ENCODE measurements around the gene TNNT3. TPM values are rescaled to one million over a fixed set of nuclear protein-coding genes. Genes with fewer than 3 reads are reported as not detected.

The TNNT3 gene
- total RNA-seq, 2 experiments from 2014 or later: 6.6 to 9.7 TPM

- DNase-seq: no peak
- Mint-ChIP-seq H3K36me3 (ENCODE audit: low read depth) (peaks cover 2% of the 10 kb centered on the region), H3K9me3 (peaks cover 10% of the 10 kb centered on the region), H3K27me3 (peaks cover 11% of the 10 kb centered on the region), H3K27ac (no peak overlapping the region), H3K4me1 (peaks cover 12% of the 10 kb centered on the region), H3K4me3 (no peak overlapping the region)
- POLR2A ChIA-PET: interaction anchor here (2.6 kb wide), 1 partner anchor 26 kb away, joined by 39 read pairs; the partner anchor contains the start of gene PRR33
- CTCF ChIA-PET: no interaction called here
These were observed 3.7 kb upstream of the TNNT3 start for GRCh38 chr11:1915795-1916131.

DNA sequence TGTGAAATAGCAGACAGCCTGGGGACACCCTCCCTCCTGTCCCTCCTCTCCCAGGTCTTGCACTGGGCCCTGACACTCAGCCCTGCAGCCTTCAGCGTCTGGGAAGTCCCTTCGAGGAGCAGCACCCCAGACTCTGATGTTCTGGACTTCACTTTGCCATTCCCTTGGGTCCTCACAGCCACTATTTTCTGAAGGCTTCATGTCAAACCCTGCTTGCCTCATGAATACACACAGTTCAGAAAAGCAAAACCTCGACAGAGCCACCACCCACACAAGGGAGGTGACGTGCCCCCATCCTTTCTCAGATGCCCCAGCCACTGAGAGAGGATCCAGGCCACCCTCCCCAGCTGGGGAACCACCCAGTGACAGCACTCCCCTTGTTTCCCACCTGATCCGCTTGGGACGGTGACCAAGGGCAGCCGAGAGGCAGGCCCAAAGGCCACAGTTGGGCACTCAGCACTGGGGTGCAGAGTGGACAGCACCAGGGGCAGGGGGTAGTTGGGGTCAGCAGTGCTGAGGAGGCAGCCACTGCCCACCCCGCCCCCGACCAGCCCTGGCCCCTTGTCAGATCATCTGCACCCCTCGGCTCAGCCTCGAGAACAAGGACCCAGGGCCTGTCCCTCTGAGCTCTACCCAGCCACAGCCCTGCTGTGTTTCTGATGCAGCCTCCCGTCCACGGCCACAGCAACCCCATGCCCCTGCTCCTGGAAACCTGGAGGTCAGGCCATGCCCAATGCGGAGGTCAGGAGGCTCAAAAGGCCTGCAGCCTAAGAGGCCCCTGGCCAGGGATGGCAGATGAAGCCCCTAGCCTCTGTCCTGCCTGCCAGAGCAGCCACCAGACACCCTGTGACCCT, 3.1 kb upstream of the TNNT3 start:
- no peak overlapping the region for H3K27ac Mint-ChIP-seq
- H3K36me3 Mint-ChIP-seq (ENCODE audit: low read depth): peaks cover 2% of the 10 kb centered on the region
- ChIA-PET POLR2A (interaction anchor here (0.6 to 2.6 kb wide), 7 partner anchors 17 to 263 kb away, joined by 3 to 39 read pairs (median 3); partner anchors contain the start of genes LSP1 and PRR33), CTCF (interaction anchor here (1.0 to 1.4 kb wide), 2 partner anchors 25 to 34 kb away, joined by 3 to 4 read pairs; partner anchors contain the start of gene PRR33)
- peaks cover 7% of the 10 kb centered on the region for H3K27me3 Mint-ChIP-seq
- DNase-seq: no peak
- H3K9me3 Mint-ChIP-seq: peaks cover 10% of the 10 kb centered on the region
- H3K4me1 Mint-ChIP-seq: peaks cover 12% of the 10 kb centered on the region
- H3K4me3 Mint-ChIP-seq: no peak overlapping the region

DNA sequence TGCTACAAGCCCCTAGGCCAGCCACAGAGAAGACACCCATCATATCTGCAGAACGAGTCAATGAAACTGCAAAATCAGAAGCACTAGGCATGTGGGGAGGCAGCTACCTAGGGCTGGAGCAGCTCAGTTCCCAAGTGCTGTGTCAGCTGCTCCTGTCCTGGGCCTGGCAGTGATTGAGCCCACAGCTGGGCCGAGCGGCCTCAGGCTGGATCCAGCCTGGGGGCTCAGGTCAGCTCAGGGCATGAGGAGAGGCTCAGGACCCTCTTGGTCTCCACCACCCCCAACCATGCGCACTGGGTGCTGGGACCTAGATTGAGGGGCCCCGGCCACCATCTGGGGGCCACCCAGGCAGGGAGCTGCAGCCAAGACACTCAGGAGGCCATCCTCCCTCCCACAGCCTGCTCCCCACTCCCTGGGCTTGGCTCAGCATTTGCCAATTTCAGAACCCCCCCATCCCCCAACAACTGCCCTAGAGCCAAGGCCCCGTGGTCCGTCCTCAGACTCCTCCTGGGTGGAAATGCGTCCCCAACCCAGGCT, 2.4 kb upstream of the TNNT3 start:
- DNase-seq: no peak
- H3K4me1 Mint-ChIP-seq: peaks cover 12% of the 10 kb centered on the region
- H3K4me3 Mint-ChIP-seq: no peak overlapping the region
- CTCF ChIA-PET: interaction anchor here (0.7 to 1.4 kb wide), 4 partner anchors 25 to 63 kb away, joined by 3 to 4 read pairs (median 3); partner anchors contain the start of gene PRR33
- peaks cover 10% of the 10 kb centered on the region for H3K9me3 Mint-ChIP-seq
- POLR2A ChIA-PET: interaction anchor here (0.8 to 2.6 kb wide), 6 partner anchors 16 to 264 kb away, joined by 3 to 39 read pairs (median 4); partner anchors contain the start of genes LSP1 and PRR33
- no peak overlapping the region for H3K27ac Mint-ChIP-seq
- peaks cover 2% of the 10 kb centered on the region for H3K36me3 Mint-ChIP-seq (ENCODE audit: low read depth)
- peaks cover 6% of the 10 kb centered on the region for H3K27me3 Mint-ChIP-seq

DNA sequence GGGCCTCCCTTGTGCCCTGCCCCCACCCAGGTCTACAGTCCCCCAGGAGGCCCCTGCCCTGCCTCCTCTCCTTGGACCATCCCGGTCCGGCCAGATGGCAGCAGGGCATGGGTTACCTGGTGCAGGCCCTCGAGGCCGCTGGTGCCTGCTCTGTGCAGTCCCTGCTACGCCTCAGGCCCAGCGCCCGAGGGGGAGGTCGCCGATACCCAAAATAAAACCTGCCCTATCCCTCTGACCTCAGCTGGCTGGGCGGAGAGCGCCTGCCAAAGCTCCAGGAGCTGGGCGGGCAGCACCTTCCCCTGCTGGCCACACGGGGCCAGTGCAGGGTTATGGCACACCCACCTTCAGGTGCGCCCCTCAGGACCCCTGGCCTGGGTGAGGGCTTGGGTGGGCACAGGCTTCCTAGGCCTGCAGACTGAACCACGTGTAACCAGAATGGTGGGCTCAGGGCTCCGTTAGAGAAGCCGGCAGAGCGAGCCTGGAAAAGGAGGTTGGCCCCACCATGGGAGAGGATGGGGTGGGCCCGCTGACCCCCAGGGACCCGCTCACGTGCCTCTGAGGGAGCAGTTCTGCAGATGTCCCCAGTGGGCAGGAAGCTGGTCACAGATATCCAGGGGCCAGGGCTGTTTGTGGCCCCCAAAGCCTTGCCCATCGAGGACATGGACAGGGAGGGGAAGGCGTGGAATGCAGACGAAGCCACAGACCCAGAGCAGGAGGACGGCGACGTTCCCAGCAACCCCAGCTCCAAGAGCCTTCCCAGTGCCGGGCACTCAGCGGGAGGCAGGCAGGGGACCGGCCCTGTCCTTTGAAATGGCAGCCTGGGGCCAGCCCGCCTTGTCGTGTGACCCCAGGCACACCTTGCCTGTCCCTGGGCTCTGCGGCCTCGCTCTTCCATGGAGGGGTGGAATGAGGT, 1.7 kb upstream of the TNNT3 start:
- Mint-ChIP-seq H3K4me1 (peaks cover 13% of the 10 kb centered on the region), H3K9me3 (peaks cover 10% of the 10 kb centered on the region), H3K4me3 (no peak overlapping the region), H3K36me3 (ENCODE audit: low read depth) (peaks cover 2% of the 10 kb centered on the region), H3K27ac (no peak overlapping the region), H3K27me3 (peaks cover 3% of the 10 kb centered on the region)
- ChIA-PET CTCF (interaction anchor here (0.7 to 1.4 kb wide), 3 partner anchors 26 to 64 kb away, joined by 3 read pairs; partner anchors contain the start of gene PRR33), POLR2A (interaction anchor here (0.8 to 2.6 kb wide), 5 partner anchors 15 to 265 kb away, joined by 3 to 39 read pairs (median 4); partner anchors contain the start of genes LSP1 and PRR33)
- DNase-seq: no peak

GRCh38 chr11:1918436-1919315, 827 bp upstream of the TNNT3 start:
- peaks cover 5% of the 10 kb centered on the region for H3K27me3 Mint-ChIP-seq
- H3K27ac Mint-ChIP-seq: no peak overlapping the region
- DNase-seq: no peak
- H3K9me3 Mint-ChIP-seq: peaks cover 10% of the 10 kb centered on the region
- ChIA-PET CTCF (interaction anchor here (1.4 kb wide), 1 partner anchor 36 kb away, joined by 5 read pairs; no protein-coding TSS in a partner anchor), POLR2A (interaction anchor here (1.0 to 4.1 kb wide), 3 partner anchors 28 to 53 kb away, joined by 3 to 39 read pairs (median 36); partner anchors contain the start of gene PRR33)
- H3K4me1 Mint-ChIP-seq: peaks cover 14% of the 10 kb centered on the region
- no peak overlapping the region for H3K4me3 Mint-ChIP-seq
- H3K36me3 Mint-ChIP-seq (ENCODE audit: low read depth): peaks cover 2% of the 10 kb centered on the region

- Mint-ChIP-seq H3K27ac (no peak overlapping the region), H3K9me3 (peaks cover under 1% of the 10 kb centered on the region), H3K4me3 (no peak overlapping the region), H3K36me3 (ENCODE audit: low read depth) (peaks cover 2% of the 10 kb centered on the region), H3K27me3 (peaks cover 5% of the 10 kb centered on the region), H3K4me1 (peaks cover 9% of the 10 kb centered on the region)
- ChIA-PET CTCF (interaction anchor here (1.4 kb wide), 2 partner anchors 38 to 87 kb away, joined by 5 to 6 read pairs; no protein-coding TSS in a partner anchor), POLR2A (interaction anchor here (0.7 to 4.1 kb wide), 4 partner anchors 30 to 67 kb away, joined by 3 to 36 read pairs (median 3); partner anchors contain the start of gene PRR33)
- DNase-seq: no peak
These were observed 815 bp downstream of the TNNT3 start for GRCh38 chr11:1920128-1920908.

GRCh38 chr11:1920909-1921573, 1.5 kb downstream of the TNNT3 start:
- peaks cover 4% of the 10 kb centered on the region for H3K4me1 Mint-ChIP-seq
- DNase-seq: no peak
- no peak overlapping the region for H3K4me3 Mint-ChIP-seq
- no peaks in the 10 kb centered on the region for H3K36me3 Mint-ChIP-seq (ENCODE audit: low read depth)
- H3K27me3 Mint-ChIP-seq: peaks cover 5% of the 10 kb centered on the region
- H3K27ac Mint-ChIP-seq: no peak overlapping the region
- POLR2A ChIA-PET: interaction anchor here (0.7 to 4.1 kb wide), 7 partner anchors 27 to 227 kb away, joined by 3 to 36 read pairs (median 3); partner anchors contain the start of gene PRR33
- CTCF ChIA-PET: interaction anchor here (1.4 to 1.7 kb wide), 3 partner anchors 39 to 88 kb away, joined by 3 to 11 read pairs (median 6); partner anchors contain the start of gene SYT8
- no peaks in the 10 kb centered on the region for H3K9me3 Mint-ChIP-seq

- ChIA-PET POLR2A (interaction anchor here (0.9 to 4.1 kb wide), 6 partner anchors 26 to 228 kb away, joined by 3 to 36 read pairs (median 4); partner anchors contain the start of gene PRR33), CTCF (interaction anchor here (1.4 to 1.7 kb wide), 3 partner anchors 40 to 89 kb away, joined by 3 to 11 read pairs (median 6); partner anchors contain the start of gene SYT8)
- Mint-ChIP-seq H3K27ac (no peak overlapping the region), H3K4me3 (no peak overlapping the region), H3K36me3 (ENCODE audit: low read depth) (no peaks in the 10 kb centered on the region), H3K27me3 (peaks cover 5% of the 10 kb centered on the region), H3K9me3 (no peaks in the 10 kb centered on the region), H3K4me1 (peaks cover 2% of the 10 kb centered on the region)
- DNase-seq: no peak
These were observed 2.2 kb downstream of the TNNT3 start for GRCh38 chr11:1921574-1922141.

- H3K9me3 Mint-ChIP-seq: no peaks in the 10 kb centered on the region
- POLR2A ChIA-PET: interaction anchor here (1.3 to 4.1 kb wide), 5 partner anchors 25 to 72 kb away, joined by 3 to 36 read pairs (median 6); partner anchors contain the start of gene PRR33
- H3K36me3 Mint-ChIP-seq (ENCODE audit: low read depth): no peaks in the 10 kb centered on the region
- CTCF ChIA-PET: interaction anchor here (1.4 to 1.7 kb wide), 2 partner anchors 40 to 88 kb away, joined by 3 to 11 read pairs; partner anchors contain the start of gene SYT8
- H3K4me1 Mint-ChIP-seq: peaks cover 2% of the 10 kb centered on the region
- H3K27me3 Mint-ChIP-seq: peaks cover 5% of the 10 kb centered on the region
- no peak for DNase-seq
- H3K4me3 Mint-ChIP-seq: no peak overlapping the region
- no peak overlapping the region for H3K27ac Mint-ChIP-seq
These were observed 3.1 kb downstream of the TNNT3 start for GRCh38 chr11:1922481-1923081.
